ENCODE data around the gene JPH4. TPM values are rescaled to one million over a fixed set of nuclear protein-coding genes. Genes with fewer than 3 reads are reported as not detected.

Gene JPH4
- total RNA-seq, 2 donors from 2014 or later, result 0.52 to 0.99 TPM

DNA sequence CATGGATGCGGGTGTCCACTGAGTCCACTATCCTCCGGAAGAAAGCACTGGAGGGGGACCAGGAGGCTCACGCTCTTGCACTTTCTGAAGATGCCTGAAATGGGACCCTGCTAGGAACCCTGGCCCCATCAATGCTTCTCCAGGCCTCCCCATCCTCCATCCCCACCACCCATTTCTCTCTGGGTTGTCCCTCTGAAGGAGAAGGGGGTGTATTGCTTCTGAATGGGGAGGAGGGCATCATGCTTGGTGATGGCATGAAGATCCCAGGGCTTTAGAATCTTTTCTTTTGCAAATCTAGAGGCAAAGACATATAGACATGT lies 681 bp upstream of the JPH4 start:
- intact Hi-C loops (cut with DNase I), result no loop called here
- Histone ChIP-seq H3K9me3 (no peaks in the 10 kb centered on the region), H3K27me3 (peaks cover 0 to 28% of the 10 kb centered on the region in 2 donors), H3K4me1 (peaks cover 19% of the 10 kb centered on the region), H3K36me3 (replicated peaks in 1 of 2; ENCODE audit: insufficient read depth in 1 of 2, low read depth in 2 of 2) (no peaks in the 10 kb centered on the region), H3K27ac (no peak overlapping the region), H3K4me3 (no peak overlapping the region)
- no peak for ATAC-seq
- 67 to 71% methylated on average over 2 to 3 of the region's 3 CpGs for WGBS, 2 donors
- no peak for DNase-seq
- TF ChIP-seq, protein P1, sequence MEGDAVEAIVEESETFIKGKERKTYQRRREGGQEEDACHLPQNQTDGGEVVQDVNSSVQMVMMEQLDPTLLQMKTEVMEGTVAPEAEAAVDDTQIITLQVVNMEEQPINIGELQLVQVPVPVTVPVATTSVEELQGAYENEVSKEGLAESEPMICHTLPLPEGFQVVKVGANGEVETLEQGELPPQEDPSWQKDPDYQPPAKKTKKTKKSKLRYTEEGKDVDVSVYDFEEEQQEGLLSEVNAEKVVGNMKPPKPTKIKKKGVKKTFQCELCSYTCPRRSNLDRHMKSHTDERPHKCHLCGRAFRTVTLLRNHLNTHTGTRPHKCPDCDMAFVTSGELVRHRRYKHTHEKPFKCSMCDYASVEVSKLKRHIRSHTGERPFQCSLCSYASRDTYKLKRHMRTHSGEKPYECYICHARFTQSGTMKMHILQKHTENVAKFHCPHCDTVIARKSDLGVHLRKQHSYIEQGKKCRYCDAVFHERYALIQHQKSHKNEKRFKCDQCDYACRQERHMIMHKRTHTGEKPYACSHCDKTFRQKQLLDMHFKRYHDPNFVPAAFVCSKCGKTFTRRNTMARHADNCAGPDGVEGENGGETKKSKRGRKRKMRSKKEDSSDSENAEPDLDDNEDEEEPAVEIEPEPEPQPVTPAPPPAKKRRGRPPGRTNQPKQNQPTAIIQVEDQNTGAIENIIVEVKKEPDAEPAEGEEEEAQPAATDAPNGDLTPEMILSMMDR (IDR thresholded peaks at IDR 0.05), result no peak
- no peak for TF ChIP-seq POLR2A (IDR thresholded peaks at IDR 0.05)

DNA sequence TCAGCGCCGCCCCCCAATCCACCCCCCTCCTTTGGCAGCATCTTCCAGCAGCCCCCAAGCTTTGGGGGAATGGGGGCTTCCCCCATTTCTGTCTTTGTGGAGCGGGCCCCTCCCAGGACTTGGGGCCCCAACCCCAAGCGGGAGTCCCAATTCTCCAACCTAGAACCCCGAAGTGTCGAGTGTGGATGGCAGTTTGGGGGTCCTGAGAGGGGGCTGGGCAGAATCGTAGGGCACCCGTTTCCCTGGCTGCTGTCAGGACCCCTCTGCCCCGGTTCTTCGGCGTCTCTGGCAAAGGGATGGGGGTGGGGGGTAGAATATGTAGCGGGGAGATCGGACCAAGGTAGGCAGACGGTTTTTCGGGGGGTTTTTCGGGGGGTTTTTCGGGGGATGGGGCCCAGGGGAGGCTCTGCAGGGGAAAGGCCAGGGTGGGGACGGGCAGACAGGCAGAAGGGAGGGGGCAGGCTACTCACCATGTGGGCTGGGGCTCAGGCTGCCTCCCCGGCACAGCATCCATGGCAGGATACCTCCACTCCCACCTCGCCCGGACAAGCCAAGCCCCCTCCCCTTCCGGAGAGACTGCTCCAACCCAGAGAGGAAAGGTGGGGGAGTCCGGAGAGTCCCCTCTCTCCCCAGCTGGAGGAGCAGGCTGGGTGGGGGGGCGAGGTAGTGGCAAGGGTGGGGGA lies 739 bp downstream of the JPH4 start:
- intact Hi-C loops (cut with DNase I), result no loop called here
- peaks cover 19% of the 10 kb centered on the region for H3K4me1 ChIP-seq
- H3K27me3 ChIP-seq, result peaks cover 0 to 28% of the 10 kb centered on the region in 2 donors
- no peaks in the 10 kb centered on the region for H3K36me3 ChIP-seq (replicated peaks in 1 of 2; ENCODE audit: insufficient read depth in 1 of 2, low read depth in 2 of 2)
- 7 to 13% methylated on average over 18 to 24 of the region's 24 CpGs for WGBS, 2 donors
- no peak for ATAC-seq
- no peaks in the 10 kb centered on the region for H3K9me3 ChIP-seq
- H3K4me3 ChIP-seq, result no peak overlapping the region
- no peak for TF ChIP-seq POLR2A (IDR thresholded peaks at IDR 0.05)
- TF ChIP-seq, protein P1 (IDR thresholded peaks at IDR 0.05), result no peak
- H3K27ac ChIP-seq, result no peak overlapping the region
- no peak for DNase-seq

DNA sequence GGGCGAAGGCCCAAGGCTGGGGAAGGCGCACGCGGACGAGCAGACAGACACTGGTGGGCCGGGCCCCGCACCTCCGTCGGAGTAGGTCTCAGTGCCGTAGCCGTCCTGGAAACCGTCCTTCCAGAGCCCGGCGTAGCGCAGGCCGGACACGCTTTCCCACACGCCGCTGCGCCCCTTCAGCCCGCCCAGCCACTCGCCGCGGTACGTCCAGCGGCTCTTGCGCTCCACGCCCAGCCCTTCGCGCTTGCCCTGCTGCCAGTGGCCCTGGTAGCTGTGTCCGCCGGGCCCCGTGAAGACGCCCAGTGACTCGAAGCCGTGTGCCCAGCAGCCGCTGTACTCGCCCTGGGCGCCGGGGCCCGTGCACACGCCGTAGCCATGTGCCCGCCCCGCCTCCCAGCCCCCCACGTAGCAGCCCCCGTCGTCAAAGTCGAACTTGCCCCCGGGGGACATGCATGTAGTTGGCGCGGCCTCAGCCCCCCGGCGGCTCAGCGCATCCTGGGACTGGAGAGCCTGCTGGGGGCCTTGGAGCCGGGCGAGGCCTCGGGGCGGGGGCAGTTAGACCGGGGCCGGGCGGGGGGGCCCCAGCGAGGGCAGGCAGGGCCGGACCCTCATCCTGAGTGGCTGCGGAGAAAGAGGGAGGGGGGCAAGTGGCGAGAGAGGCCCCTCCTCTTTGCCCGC lies 1.4 kb downstream of the JPH4 start:
- Histone ChIP-seq H3K9me3 (no peaks in the 10 kb centered on the region), H3K4me3 (no peak overlapping the region), H3K4me1 (peaks cover 19% of the 10 kb centered on the region), H3K36me3 (replicated peaks in 1 of 2; ENCODE audit: insufficient read depth in 1 of 2, low read depth in 2 of 2) (no peaks in the 10 kb centered on the region), H3K27ac (no peak overlapping the region), H3K27me3 (peaks cover 0 to 28% of the 10 kb centered on the region in 2 donors)
- intact Hi-C loops (cut with DNase I), result no loop called here
- TF ChIP-seq POLR2A (IDR thresholded peaks at IDR 0.05), result no peak
- TF ChIP-seq, protein P1 (IDR thresholded peaks at IDR 0.05), result no peak
- ATAC-seq (peak; percentile 58), DNase-seq (peak in 2 of 4 donors; percentile 36 to 41)
- 6 to 20% methylated on average over 20 to 61 of the region's 67 CpGs for WGBS, 2 donors

DNA sequence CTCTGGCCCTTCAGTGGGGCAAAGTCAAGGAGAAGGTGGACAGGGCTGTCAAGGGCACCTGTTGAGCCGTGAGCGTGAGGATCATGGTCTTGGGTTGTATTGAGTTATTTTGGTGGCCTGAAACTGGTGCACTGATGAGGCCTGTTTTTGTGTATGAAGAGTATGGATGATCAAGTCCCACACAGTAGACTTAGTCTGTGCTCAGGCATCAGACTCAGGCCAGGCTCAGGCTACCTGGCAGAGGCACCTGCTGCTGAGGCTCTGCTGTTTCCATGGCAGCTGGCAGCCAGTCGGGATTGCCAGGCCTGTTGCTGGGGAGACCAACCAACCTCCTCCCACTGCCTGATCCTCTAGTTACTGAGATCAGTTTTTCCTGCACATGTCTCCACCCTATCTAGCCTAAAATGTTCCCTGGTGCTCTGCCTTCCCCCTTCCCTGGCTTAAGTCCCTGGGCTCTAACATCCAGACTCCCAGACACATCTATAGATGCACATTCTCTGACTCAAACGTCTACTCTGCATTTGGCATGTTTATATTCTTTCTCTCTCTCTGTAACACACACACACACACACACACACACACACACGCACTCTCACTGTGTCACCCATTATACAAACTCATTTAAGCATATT lies 5.1 kb downstream of the JPH4 start:
- no peaks in the 10 kb centered on the region for H3K36me3 ChIP-seq (replicated peaks in 1 of 2; ENCODE audit: insufficient read depth in 1 of 2, low read depth in 2 of 2)
- peaks cover 20% of the 10 kb centered on the region for H3K4me1 ChIP-seq
- H3K9me3 ChIP-seq, result no peaks in the 10 kb centered on the region
- no peak overlapping the region for H3K27ac ChIP-seq
- TF ChIP-seq, protein P1 (IDR thresholded peaks at IDR 0.05), result no peak
- no peak for TF ChIP-seq POLR2A (IDR thresholded peaks at IDR 0.05)
- WGBS, 2 donors, result 59 to 61% methylated on average over 5 of the region's 5 CpGs
- H3K27me3 ChIP-seq, result peaks cover 0 to 28% of the 10 kb centered on the region in 2 donors
- no peak overlapping the region for H3K4me3 ChIP-seq
- ATAC-seq (no peak), DNase-seq (peak in 1 of 4 donors; percentile 48)
- intact Hi-C loops (cut with DNase I), result no loop called here

All from body of pancreas (tissue), 4 donors.